Measurements from ENCODE around the gene TPM1. TPM values are rescaled to one million over a fixed set of nuclear protein-coding genes. Genes with fewer than 3 reads are reported as not detected.
"Not testable (repeated sequence)": the region's sequence is repeated elsewhere in the genome, so short reads cannot be mapped to it uniquely, and the experiment has no call there.

Gene TPM1
- total RNA-seq, 1 experiment from 2014 or later = 10.1 TPM

GRCh38 chr15:63104727-63105126 lies 62.2 kb downstream of the TPM1 start:
- Histone ChIP-seq H3K36me3 (ENCODE audit: insufficient read depth, low read length) (no peaks in the 10 kb centered on the region), H3K4me3 (ENCODE audit: low read length) (no peak overlapping the region), H3K9me2 (replicated peaks; ENCODE audit: insufficient read depth, low read length) (no peaks in the 10 kb centered on the region), H3K4me1 (ENCODE audit: low read length) (no peaks in the 10 kb centered on the region), H2AFZ (ENCODE audit: low read length) (no peak overlapping the region), H3K9me3 (ENCODE audit: low read length) (peaks cover 5% of the 10 kb centered on the region; the same call in 1 of the 2 replicates), H3K79me2 (ENCODE audit: low read length) (no peaks in the 10 kb centered on the region), H3K27me3 (ENCODE audit: low read length) (no peaks in the 10 kb centered on the region), H4K20me1 (ENCODE audit: insufficient read depth, low read depth, low read length) (no peaks in the 10 kb centered on the region), H3K4me2 (ENCODE audit: low read depth, low read length, poor library complexity, severe bottlenecking) (no peak overlapping the region), H3K27ac (ENCODE audit: low read length) (no peak overlapping the region), H3K9ac (ENCODE audit: low read length) (no peak overlapping the region)
- no peak for DNase-seq

DNA sequence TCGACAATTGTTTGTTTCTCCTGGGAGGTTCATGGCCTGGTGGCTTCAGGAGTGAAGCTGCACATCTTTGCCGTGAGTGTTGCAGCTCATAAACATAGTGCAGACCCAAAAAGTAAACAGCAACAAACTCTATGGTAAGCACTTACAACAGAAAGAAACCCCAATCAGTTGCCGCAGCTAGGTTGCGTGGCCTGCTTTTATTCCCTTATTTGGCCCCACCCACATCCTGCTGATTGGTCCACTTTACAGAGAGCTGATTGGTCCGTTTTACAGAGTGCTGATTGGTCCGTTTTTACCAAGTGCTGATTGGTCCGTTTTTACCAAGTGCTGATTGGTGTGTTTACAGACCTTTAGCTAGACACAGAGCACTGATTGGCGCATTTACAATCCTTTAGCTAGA lies 62.8 kb downstream of the TPM1 start:
- not testable (repeated sequence) for H3K4me2 ChIP-seq (ENCODE audit: low read depth, low read length, poor library complexity, severe bottlenecking); H2AFZ ChIP-seq (ENCODE audit: low read length); H3K9ac ChIP-seq (ENCODE audit: low read length); H3K9me3 ChIP-seq (ENCODE audit: low read length); H3K4me3 ChIP-seq (ENCODE audit: low read length); H3K9me2 ChIP-seq (replicated peaks; ENCODE audit: insufficient read depth, low read length); H3K79me2 ChIP-seq (ENCODE audit: low read length); H3K36me3 ChIP-seq (ENCODE audit: insufficient read depth, low read length); H3K27me3 ChIP-seq (ENCODE audit: low read length); H3K4me1 ChIP-seq (ENCODE audit: low read length); H4K20me1 ChIP-seq (ENCODE audit: insufficient read depth, low read depth, low read length); H3K27ac ChIP-seq (ENCODE audit: low read length)
- DNase-seq = peak; percentile 52

DNA sequence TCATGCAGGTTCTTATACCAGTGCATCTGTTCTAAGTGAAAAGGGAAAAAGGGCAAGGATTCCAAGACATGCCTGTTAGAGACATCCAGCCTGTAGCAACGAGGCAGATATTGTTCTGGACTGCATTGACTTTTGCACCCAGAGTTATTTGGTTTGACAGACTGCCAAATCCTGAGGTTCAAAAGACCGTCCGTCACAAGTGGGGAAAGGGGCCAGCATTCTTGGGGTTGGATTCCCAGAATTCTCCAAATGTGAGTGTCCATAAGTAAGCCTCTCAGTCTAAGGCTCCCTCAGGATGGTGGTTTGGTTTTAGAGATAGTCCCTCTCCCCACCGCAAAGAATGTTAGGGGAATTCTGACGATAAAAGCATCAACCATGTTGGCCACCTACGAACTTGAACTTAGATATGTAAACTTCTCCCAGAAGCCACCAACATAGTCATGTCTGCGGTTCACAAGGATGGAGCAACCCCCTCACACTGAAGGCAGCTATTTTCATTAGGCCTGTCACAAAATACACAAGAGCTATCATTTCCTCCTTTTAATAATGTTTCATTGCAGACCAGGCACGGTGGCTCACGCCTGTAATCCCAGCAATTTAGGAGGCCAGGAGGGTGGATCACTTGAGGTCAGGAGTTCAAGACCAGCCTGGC lies 65.5 kb downstream of the TPM1 start:
- H3K4me1 ChIP-seq (ENCODE audit: low read length) = no peaks in the 10 kb centered on the region
- H3K27ac ChIP-seq (ENCODE audit: low read length) = no peak overlapping the region
- H3K4me3 ChIP-seq (ENCODE audit: low read length) = no peak overlapping the region
- H3K9me2 ChIP-seq (replicated peaks; ENCODE audit: insufficient read depth, low read length) = no peaks in the 10 kb centered on the region
- H3K4me2 ChIP-seq (ENCODE audit: low read depth, low read length, poor library complexity, severe bottlenecking) = no peak overlapping the region
- no peaks in the 10 kb centered on the region for H4K20me1 ChIP-seq (ENCODE audit: insufficient read depth, low read depth, low read length)
- no peaks in the 10 kb centered on the region for H3K36me3 ChIP-seq (ENCODE audit: insufficient read depth, low read length)
- no peaks in the 10 kb centered on the region for H3K79me2 ChIP-seq (ENCODE audit: low read length)
- H3K9ac ChIP-seq (ENCODE audit: low read length) = no peak overlapping the region
- H2AFZ ChIP-seq (ENCODE audit: low read length) = no peak overlapping the region
- peaks cover 5% of the 10 kb centered on the region; the same call in 1 of the 2 replicates for H3K9me3 ChIP-seq (ENCODE audit: low read length)
- DNase-seq = no peak
- H3K27me3 ChIP-seq (ENCODE audit: low read length) = no peaks in the 10 kb centered on the region

DNA sequence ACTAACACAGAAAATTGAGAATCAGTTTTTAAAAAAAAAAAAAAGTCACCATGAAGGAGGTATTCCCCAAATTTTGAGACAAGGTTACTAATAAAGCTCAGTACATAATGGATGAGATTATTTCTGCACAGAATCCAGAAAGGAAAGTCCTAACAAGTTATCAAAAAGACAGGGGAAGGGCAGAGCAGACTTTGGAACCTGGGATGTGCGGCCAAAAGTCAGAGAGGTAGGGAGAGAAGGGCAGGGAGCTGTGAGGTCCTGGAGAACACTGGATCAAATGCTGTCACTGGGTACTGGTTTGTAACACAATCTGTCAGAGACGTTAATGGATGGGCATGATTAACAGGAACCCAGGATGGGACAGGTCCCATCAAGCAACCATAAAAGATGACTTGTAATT lies 67.0 kb downstream of the TPM1 start:
- no peaks in the 10 kb centered on the region for H4K20me1 ChIP-seq (ENCODE audit: insufficient read depth, low read depth, low read length)
- no peaks in the 10 kb centered on the region for H3K79me2 ChIP-seq (ENCODE audit: low read length)
- H3K9ac ChIP-seq (ENCODE audit: low read length) = no peak overlapping the region
- no peaks in the 10 kb centered on the region for H3K9me2 ChIP-seq (replicated peaks; ENCODE audit: insufficient read depth, low read length)
- no peaks in the 10 kb centered on the region for H3K36me3 ChIP-seq (ENCODE audit: insufficient read depth, low read length)
- no peak for DNase-seq
- H2AFZ ChIP-seq (ENCODE audit: low read length) = no peak overlapping the region
- no peaks in the 10 kb centered on the region for H3K27me3 ChIP-seq (ENCODE audit: low read length)
- H3K4me2 ChIP-seq (ENCODE audit: low read depth, low read length, poor library complexity, severe bottlenecking) = no peak overlapping the region
- peaks cover 5% of the 10 kb centered on the region; the same call in 1 of the 2 replicates for H3K9me3 ChIP-seq (ENCODE audit: low read length)
- H3K4me1 ChIP-seq (ENCODE audit: low read length) = no peaks in the 10 kb centered on the region
- H3K27ac ChIP-seq (ENCODE audit: low read length) = no peak overlapping the region
- no peak overlapping the region for H3K4me3 ChIP-seq (ENCODE audit: low read length)

- no peaks in the 10 kb centered on the region for H3K4me1 ChIP-seq (ENCODE audit: low read length)
- no peaks in the 10 kb centered on the region for H3K79me2 ChIP-seq (ENCODE audit: low read length)
- no peak overlapping the region for H3K27ac ChIP-seq (ENCODE audit: low read length)
- H3K9me3 ChIP-seq (ENCODE audit: low read length) = peaks cover 5% of the 10 kb centered on the region; the same call in 1 of the 2 replicates
- H3K27me3 ChIP-seq (ENCODE audit: low read length) = no peaks in the 10 kb centered on the region
- no peak overlapping the region for H3K9ac ChIP-seq (ENCODE audit: low read length)
- no peak overlapping the region for H3K4me3 ChIP-seq (ENCODE audit: low read length)
- DNase-seq = no peak
- no peaks in the 10 kb centered on the region for H4K20me1 ChIP-seq (ENCODE audit: insufficient read depth, low read depth, low read length)
- no peaks in the 10 kb centered on the region for H3K36me3 ChIP-seq (ENCODE audit: insufficient read depth, low read length)
- no peak overlapping the region for H3K4me2 ChIP-seq (ENCODE audit: low read depth, low read length, poor library complexity, severe bottlenecking)
- H2AFZ ChIP-seq (ENCODE audit: low read length) = no peak overlapping the region
- H3K9me2 ChIP-seq (replicated peaks; ENCODE audit: insufficient read depth, low read length) = no peaks in the 10 kb centered on the region
These were observed 67.4 kb downstream of the TPM1 start for GRCh38 chr15:63109920-63110319.

DNA sequence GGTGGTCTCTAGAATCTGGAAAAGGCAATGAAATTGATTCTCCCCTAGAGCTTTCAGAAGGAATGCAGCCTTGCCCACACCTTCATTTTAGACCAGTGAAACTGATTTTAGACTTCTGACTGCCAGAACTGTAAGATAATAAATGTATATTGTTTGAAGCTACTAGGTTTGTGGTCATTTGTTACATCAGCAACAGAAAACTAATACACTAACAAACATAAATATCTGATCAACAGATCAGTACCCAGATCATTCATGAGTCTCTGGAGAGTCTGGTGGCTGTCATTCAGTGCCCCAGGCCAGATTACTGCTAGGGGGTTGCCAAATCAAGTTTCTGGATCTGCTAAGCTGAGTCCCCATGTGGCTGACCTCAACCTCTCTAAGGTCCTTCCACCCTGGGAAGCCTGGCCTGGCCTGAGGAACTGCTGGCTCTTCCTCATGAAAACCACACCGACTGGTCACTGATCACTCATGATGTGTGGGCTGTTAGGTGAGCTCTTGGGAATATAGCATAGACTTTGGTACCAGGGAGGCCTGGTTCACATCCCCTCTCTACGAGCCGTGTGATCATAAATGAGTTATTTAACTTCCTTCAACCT lies 68.0 kb downstream of the TPM1 start:
- no peak overlapping the region for H3K4me2 ChIP-seq (ENCODE audit: low read depth, low read length, poor library complexity, severe bottlenecking)

DNA sequence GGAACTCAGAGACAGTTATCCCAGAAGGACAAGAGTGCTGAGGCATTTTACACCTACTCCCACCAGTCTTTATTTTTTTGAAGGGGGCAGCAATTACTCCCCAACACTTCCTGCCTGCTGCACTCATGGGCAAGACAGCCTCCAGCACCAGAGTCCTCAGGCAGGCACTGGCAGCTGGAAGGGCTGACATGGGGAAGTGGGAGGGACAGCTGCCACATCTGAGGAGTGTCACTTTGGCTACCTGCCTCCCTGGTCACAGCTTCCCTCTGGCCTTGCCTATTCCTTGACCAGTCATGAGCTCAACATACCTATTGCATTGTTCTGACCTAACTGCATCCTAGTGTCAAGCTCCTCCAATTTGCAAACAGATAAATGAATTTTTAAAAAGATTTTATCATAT lies 68.9 kb downstream of the TPM1 start:
- H4K20me1 ChIP-seq (ENCODE audit: insufficient read depth, low read depth, low read length) = no peaks in the 10 kb centered on the region
- no peaks in the 10 kb centered on the region for H3K9me2 ChIP-seq (replicated peaks; ENCODE audit: insufficient read depth, low read length)
- 0 out of 2 replicates have a peak overlapping the region, but pooled peaks have one; percentile 95 for H2AFZ ChIP-seq (ENCODE audit: low read length)
- no peak for DNase-seq
- H3K4me1 ChIP-seq (ENCODE audit: low read length) = no peaks in the 10 kb centered on the region
- no peak overlapping the region for H3K27ac ChIP-seq (ENCODE audit: low read length)
- no peak overlapping the region for H3K9ac ChIP-seq (ENCODE audit: low read length)
- no peaks in the 10 kb centered on the region for H3K36me3 ChIP-seq (ENCODE audit: insufficient read depth, low read length)
- no peaks in the 10 kb centered on the region for H3K9me3 ChIP-seq (ENCODE audit: low read length)
- H3K4me3 ChIP-seq (ENCODE audit: low read length) = no peak overlapping the region
- H3K27me3 ChIP-seq (ENCODE audit: low read length) = no peaks in the 10 kb centered on the region
- no peaks in the 10 kb centered on the region for H3K79me2 ChIP-seq (ENCODE audit: low read length)
- H3K4me2 ChIP-seq (ENCODE audit: low read depth, low read length, poor library complexity, severe bottlenecking) = no peak overlapping the region

More for the DNA sequence above, 68.0 kb downstream of the TPM1 start:
- no peak for DNase-seq
- no peak overlapping the region for H3K27ac ChIP-seq (ENCODE audit: low read length)
- no peaks in the 10 kb centered on the region for H3K79me2 ChIP-seq (ENCODE audit: low read length)
- no peaks in the 10 kb centered on the region for H3K9me2 ChIP-seq (replicated peaks; ENCODE audit: insufficient read depth, low read length)
- no peaks in the 10 kb centered on the region for H3K36me3 ChIP-seq (ENCODE audit: insufficient read depth, low read length)
- H3K4me3 ChIP-seq (ENCODE audit: low read length) = no peak overlapping the region
- peaks cover 5% of the 10 kb centered on the region; the same call in 1 of the 2 replicates for H3K9me3 ChIP-seq (ENCODE audit: low read length)
- no peaks in the 10 kb centered on the region for H4K20me1 ChIP-seq (ENCODE audit: insufficient read depth, low read depth, low read length)
- H3K9ac ChIP-seq (ENCODE audit: low read length) = no peak overlapping the region
- no peaks in the 10 kb centered on the region for H3K4me1 ChIP-seq (ENCODE audit: low read length)
- H2AFZ ChIP-seq (ENCODE audit: low read length) = peak overlapping the region; percentile 95; the same call in 1 of the 2 replicates
- no peaks in the 10 kb centered on the region for H3K27me3 ChIP-seq (ENCODE audit: low read length)

GRCh38 chr15:63112871-63113270 lies 70.3 kb downstream of the TPM1 start:
- H3K9me2 ChIP-seq (replicated peaks; ENCODE audit: insufficient read depth, low read length) = no peaks in the 10 kb centered on the region
- no peaks in the 10 kb centered on the region for H3K27me3 ChIP-seq (ENCODE audit: low read length)
- H3K4me1 ChIP-seq (ENCODE audit: low read length) = no peaks in the 10 kb centered on the region
- no peak overlapping the region for H3K4me3 ChIP-seq (ENCODE audit: low read length)
- no peak overlapping the region for H3K9ac ChIP-seq (ENCODE audit: low read length)
- H4K20me1 ChIP-seq (ENCODE audit: insufficient read depth, low read depth, low read length) = no peaks in the 10 kb centered on the region
- H3K9me3 ChIP-seq (ENCODE audit: low read length) = no peaks in the 10 kb centered on the region
- no peak overlapping the region for H2AFZ ChIP-seq (ENCODE audit: low read length)
- no peak overlapping the region for H3K4me2 ChIP-seq (ENCODE audit: low read depth, low read length, poor library complexity, severe bottlenecking)
- H3K36me3 ChIP-seq (ENCODE audit: insufficient read depth, low read length) = no peaks in the 10 kb centered on the region
- H3K27ac ChIP-seq (ENCODE audit: low read length) = no peak overlapping the region
- DNase-seq = no peak
- no peaks in the 10 kb centered on the region for H3K79me2 ChIP-seq (ENCODE audit: low read length)

Measured in Karpas-422 (cell line).